Measurements from ENCODE around the gene TRIM25. TPM values are rescaled to one million over a fixed set of nuclear protein-coding genes. Genes with fewer than 3 reads are reported as not detected.

Gene TRIM25
- total and polyA plus RNA-seq, 2 donors, result 17.1 to 17.7 TPM

- Histone ChIP-seq H3K27ac (ENCODE audit: low read depth) (no peak overlapping the region), H3K4me1 (ENCODE audit: insufficient read depth) (no peaks in the 10 kb centered on the region), H3K4me3 (ENCODE audit: low read depth, low read length) (no peak overlapping the region), H3K36me3 (ENCODE audit: insufficient read depth) (peaks cover 6% of the 10 kb centered on the region)
- 97% methylated on average over 4 of the region's 4 CpGs for WGBS
- DNase-seq (ENCODE audit: extremely low spot score), result no peak
Observed at GRCh38 chr17:56896968-56897359, 16.9 kb downstream of the TRIM25 start.

GRCh38 chr17:56896217-56896967 is 17.5 kb downstream of the TRIM25 start:
- 79% methylated on average over 3 of the region's 3 CpGs for WGBS
- H3K36me3 ChIP-seq (ENCODE audit: insufficient read depth), result peaks cover 6% of the 10 kb centered on the region

GRCh38 chr17:56894859-56895455 is 18.9 kb downstream of the TRIM25 start:
- Histone ChIP-seq H3K36me3 (ENCODE audit: insufficient read depth) (peaks cover 6% of the 10 kb centered on the region), H3K4me3 (ENCODE audit: low read depth, low read length) (no peak overlapping the region), H3K4me1 (ENCODE audit: insufficient read depth) (no peaks in the 10 kb centered on the region), H3K27ac (ENCODE audit: low read depth) (no peak overlapping the region)
- no peak for DNase-seq (ENCODE audit: extremely low spot score)
- WGBS, result 91% methylated on average over 20 of the region's 20 CpGs

More at GRCh38 chr17:56896217-56896967, 17.5 kb downstream of the TRIM25 start:
- no peaks in the 10 kb centered on the region for H3K4me1 ChIP-seq (ENCODE audit: insufficient read depth)
- DNase-seq (ENCODE audit: extremely low spot score), result no peak
- H3K4me3 ChIP-seq (ENCODE audit: low read depth, low read length), result no peak overlapping the region
- H3K27ac ChIP-seq (ENCODE audit: low read depth), result no peak overlapping the region

GRCh38 chr17:56893503-56893902 is 20.3 kb downstream of the TRIM25 start:
- H3K36me3 ChIP-seq (ENCODE audit: insufficient read depth), result peaks cover 4% of the 10 kb centered on the region
- no peak overlapping the region for H3K27ac ChIP-seq (ENCODE audit: low read depth)
- no peak overlapping the region for H3K4me3 ChIP-seq (ENCODE audit: low read depth, low read length)
- no peaks in the 10 kb centered on the region for H3K4me1 ChIP-seq (ENCODE audit: insufficient read depth)
- no peak for DNase-seq (ENCODE audit: extremely low spot score)
- 76% methylated on average over 7 of the region's 7 CpGs for WGBS

GRCh38 chr17:56892333-56892732 is 21.5 kb downstream of the TRIM25 start:
- Histone ChIP-seq H3K4me3 (ENCODE audit: low read depth, low read length) (no peak overlapping the region), H3K27ac (ENCODE audit: low read depth) (no peak overlapping the region), H3K4me1 (ENCODE audit: insufficient read depth) (no peaks in the 10 kb centered on the region), H3K36me3 (ENCODE audit: insufficient read depth) (peaks cover 4% of the 10 kb centered on the region)
- 97% methylated on average over 1 of the region's 1 CpG for WGBS
- no peak for DNase-seq (ENCODE audit: extremely low spot score)

- no peak overlapping the region for H3K27ac ChIP-seq (ENCODE audit: low read depth)
Observed at GRCh38 chr17:56891751-56892150, 22.1 kb downstream of the TRIM25 start.

GRCh38 chr17:56890906-56891674 is 22.8 kb downstream of the TRIM25 start:
- Histone ChIP-seq H3K4me3 (ENCODE audit: low read depth, low read length) (no peak overlapping the region), H3K36me3 (ENCODE audit: insufficient read depth) (peaks cover 4% of the 10 kb centered on the region), H3K27ac (ENCODE audit: low read depth) (no peak overlapping the region), H3K4me1 (ENCODE audit: insufficient read depth) (no peaks in the 10 kb centered on the region)
- DNase-seq (ENCODE audit: extremely low spot score), result no peak
- 89% methylated on average over 7 of the region's 7 CpGs for WGBS

More at GRCh38 chr17:56891751-56892150, 22.1 kb downstream of the TRIM25 start:
- Histone ChIP-seq H3K36me3 (ENCODE audit: insufficient read depth) (peaks cover 4% of the 10 kb centered on the region), H3K4me3 (ENCODE audit: low read depth, low read length) (no peak overlapping the region), H3K4me1 (ENCODE audit: insufficient read depth) (no peaks in the 10 kb centered on the region)
- no peak for DNase-seq (ENCODE audit: extremely low spot score)
- 80% methylated on average over 16 of the region's 16 CpGs for WGBS

GRCh38 chr17:56890390-56890789 is 23.5 kb downstream of the TRIM25 start:
- H3K36me3 ChIP-seq (ENCODE audit: insufficient read depth), result peaks cover 4% of the 10 kb centered on the region
- DNase-seq (ENCODE audit: extremely low spot score), result no peak
- H3K27ac ChIP-seq (ENCODE audit: low read depth), result no peak overlapping the region
- H3K4me3 ChIP-seq (ENCODE audit: low read depth, low read length), result no peak overlapping the region
- H3K4me1 ChIP-seq (ENCODE audit: insufficient read depth), result no peaks in the 10 kb centered on the region
- WGBS, result 93% methylated on average over 6 of the region's 6 CpGs

- 96% methylated on average over 9 of the region's 9 CpGs for WGBS
- H3K36me3 ChIP-seq (ENCODE audit: insufficient read depth), result no peaks in the 10 kb centered on the region
Observed at GRCh38 chr17:56887552-56888467, 26.0 kb downstream of the TRIM25 start.

GRCh38 chr17:56887105-56887504 is 26.7 kb downstream of the TRIM25 start:
- no peaks in the 10 kb centered on the region for H3K36me3 ChIP-seq (ENCODE audit: insufficient read depth)

More at GRCh38 chr17:56887552-56888467, 26.0 kb downstream of the TRIM25 start:
- Histone ChIP-seq H3K4me3 (ENCODE audit: low read depth, low read length) (no peak overlapping the region), H3K27ac (ENCODE audit: low read depth) (no peak overlapping the region), H3K4me1 (ENCODE audit: insufficient read depth) (no peaks in the 10 kb centered on the region)
- no peak for DNase-seq (ENCODE audit: extremely low spot score)

GRCh38 chr17:56886288-56886731 is 27.5 kb downstream of the TRIM25 start:
- H3K27ac ChIP-seq (ENCODE audit: low read depth), result no peak overlapping the region
- H3K36me3 ChIP-seq (ENCODE audit: insufficient read depth), result no peaks in the 10 kb centered on the region
- WGBS, result 85% methylated on average over 2 of the region's 2 CpGs
- H3K4me1 ChIP-seq (ENCODE audit: insufficient read depth), result no peaks in the 10 kb centered on the region
- no peak for DNase-seq (ENCODE audit: extremely low spot score)
- no peak overlapping the region for H3K4me3 ChIP-seq (ENCODE audit: low read depth, low read length)

More at GRCh38 chr17:56887105-56887504, 26.7 kb downstream of the TRIM25 start:
- WGBS, result 92% methylated on average over 5 of the region's 5 CpGs
- no peak overlapping the region for H3K27ac ChIP-seq (ENCODE audit: low read depth)
- DNase-seq (ENCODE audit: extremely low spot score), result no peak
- H3K4me1 ChIP-seq (ENCODE audit: insufficient read depth), result no peaks in the 10 kb centered on the region
- no peak overlapping the region for H3K4me3 ChIP-seq (ENCODE audit: low read depth, low read length)

GRCh38 chr17:56885312-56885657 is 28.6 kb downstream of the TRIM25 start:
- Histone ChIP-seq H3K4me1 (ENCODE audit: insufficient read depth) (no peaks in the 10 kb centered on the region), H3K27ac (ENCODE audit: low read depth) (no peak overlapping the region), H3K36me3 (ENCODE audit: insufficient read depth) (no peaks in the 10 kb centered on the region), H3K4me3 (ENCODE audit: low read depth, low read length) (no peak overlapping the region)
- DNase-seq (ENCODE audit: extremely low spot score), result no peak
- WGBS, result 71% methylated on average over 2 of the region's 2 CpGs

Measured in urinary bladder (tissue), 4 donors.